Ecto neural progenitor cell (in vitro differentiated cells): ENCODE results near the gene MAMLD1.

ENCODE experiments used
- DNase-seq: peaks from one replicate; pipeline ENCODE4 v3.0.0-alpha.2; 2018; ENCODE audit warnings: low spot score

Gene MAMLD1

GRCh38 chrX:150405576-150405975, 42.5 kb downstream of the MAMLD1 start:
- no peak for DNase-seq

- DNase-seq: no peak
Observed at GRCh38 chrX:150406596-150406995, 43.5 kb downstream of the MAMLD1 start.

- no peak for DNase-seq
Observed at GRCh38 chrX:150408007-150408406, 44.9 kb downstream of the MAMLD1 start.

GRCh38 chrX:150408561-150408960, 45.4 kb downstream of the MAMLD1 start:
- no peak for DNase-seq

GRCh38 chrX:150409486-150409885, 46.4 kb downstream of the MAMLD1 start:
- no peak for DNase-seq

- DNase-seq: no peak
Observed at GRCh38 chrX:150409964-150410363, 46.8 kb downstream of the MAMLD1 start.

- DNase-seq: no peak
Observed at GRCh38 chrX:150410513-150410912, 47.4 kb downstream of the MAMLD1 start.

- DNase-seq: no peak
Observed at GRCh38 chrX:150411656-150412055, 48.5 kb downstream of the MAMLD1 start.

- no peak for DNase-seq
Observed at GRCh38 chrX:150414228-150414627, 51.1 kb downstream of the MAMLD1 start.

GRCh38 chrX:150416469-150416868, 53.4 kb downstream of the MAMLD1 start:
- no peak for DNase-seq

- no peak for DNase-seq
Observed at GRCh38 chrX:150421816-150422215, 58.7 kb downstream of the MAMLD1 start.

- DNase-seq: no peak
Observed at GRCh38 chrX:150429594-150429993, 66.5 kb downstream of the MAMLD1 start.

- no peak for DNase-seq
Observed at GRCh38 chrX:150436195-150436594, 73.1 kb downstream of the MAMLD1 start.

GRCh38 chrX:150438165-150438564, 75.0 kb downstream of the MAMLD1 start:
- no peak for DNase-seq

GRCh38 chrX:150446151-150446550, 83.0 kb downstream of the MAMLD1 start:
- DNase-seq: no peak

GRCh38 chrX:150446995-150447394, 83.9 kb downstream of the MAMLD1 start:
- no peak for DNase-seq

GRCh38 chrX:150449313-150449712, 86.2 kb downstream of the MAMLD1 start:
- DNase-seq: no peak

- no peak for DNase-seq
Observed at GRCh38 chrX:150450519-150451177, 87.5 kb downstream of the MAMLD1 start.

GRCh38 chrX:150451953-150452352, 88.8 kb downstream of the MAMLD1 start:
- no peak for DNase-seq

GRCh38 chrX:150454083-150454482, 91.0 kb downstream of the MAMLD1 start:
- DNase-seq: no peak

- no peak for DNase-seq
Observed at GRCh38 chrX:150454508-150455214, 91.5 kb downstream of the MAMLD1 start.

GRCh38 chrX:150455215-150455608, 92.1 kb downstream of the MAMLD1 start:
- no peak for DNase-seq

GRCh38 chrX:150456466-150456865, 93.3 kb downstream of the MAMLD1 start:
- DNase-seq: no peak

GRCh38 chrX:150456941-150457340, 93.8 kb downstream of the MAMLD1 start:
- no peak for DNase-seq
